HFFc6 (cell line): Measurements from ENCODE around the gene DIPK1A. TPM values are rescaled to one million over a fixed set of nuclear protein-coding genes. Genes with fewer than 3 reads are reported as not detected.

Experiments used
- DNase-seq: peaks from one replicate; pipeline ENCODE4 v3.0.0-alpha.2; 2018
- H3K27ac Mint-ChIP-seq: 2 replicates; pipeline ENCODE4 v1.8.0; 2020; ENCODE audit warnings: mild to moderate bottlenecking, mixed read lengths
- H3K27me3 Mint-ChIP-seq: 2 replicates; pipeline ENCODE4 v1.8.0; 2021; ENCODE audit warnings: mild to moderate bottlenecking, moderate library complexity, mixed read lengths; ENCODE audit not compliant: insufficient read depth
- H3K36me3 Mint-ChIP-seq: 2 replicates; pipeline ENCODE4 v1.8.0; 2021; ENCODE audit warnings: low read depth, mixed read lengths
- H3K4me1 Mint-ChIP-seq: 2 replicates; pipeline ENCODE4 v1.8.0; 2020; ENCODE audit warnings: low read depth, mixed read lengths
- H3K4me3 Mint-ChIP-seq: 2 replicates; pipeline ENCODE4 v1.8.0; 2020; ENCODE audit warnings: mild to moderate bottlenecking, moderate library complexity, mixed read lengths
- H3K9me3 Mint-ChIP-seq: 2 replicates; pipeline ENCODE4 v1.8.0; 2020; ENCODE audit warnings: mild to moderate bottlenecking, mixed read lengths
- total RNA-seq, 6 experiments: library from RNA; stranded (reverse); fragmentation: NEBNext Ultra II Directional; extraction: Animal tissue kit (Norgen Biotek cat#: 25700); gene quantifications; 2 replicates in 1 of 6; 3 replicates in 5 of 6; pipeline ENCODE4 v1.2.3, GENCODE V29; 2021
- TF ChIP-seq, protein P1 (sequence below): fragments of 200-600 bp; sonication (generic); IDR thresholded peaks from 2 replicates; pipeline ENCODE4 v1.5.0; 2021; ENCODE audit warnings: antibody characterized with exemption, mild to moderate bottlenecking

DIPK1A gene
- total RNA-seq, 6 experiments from 2014 or later: 18.9 to 24.5 (median 21.9) TPM

DNA sequence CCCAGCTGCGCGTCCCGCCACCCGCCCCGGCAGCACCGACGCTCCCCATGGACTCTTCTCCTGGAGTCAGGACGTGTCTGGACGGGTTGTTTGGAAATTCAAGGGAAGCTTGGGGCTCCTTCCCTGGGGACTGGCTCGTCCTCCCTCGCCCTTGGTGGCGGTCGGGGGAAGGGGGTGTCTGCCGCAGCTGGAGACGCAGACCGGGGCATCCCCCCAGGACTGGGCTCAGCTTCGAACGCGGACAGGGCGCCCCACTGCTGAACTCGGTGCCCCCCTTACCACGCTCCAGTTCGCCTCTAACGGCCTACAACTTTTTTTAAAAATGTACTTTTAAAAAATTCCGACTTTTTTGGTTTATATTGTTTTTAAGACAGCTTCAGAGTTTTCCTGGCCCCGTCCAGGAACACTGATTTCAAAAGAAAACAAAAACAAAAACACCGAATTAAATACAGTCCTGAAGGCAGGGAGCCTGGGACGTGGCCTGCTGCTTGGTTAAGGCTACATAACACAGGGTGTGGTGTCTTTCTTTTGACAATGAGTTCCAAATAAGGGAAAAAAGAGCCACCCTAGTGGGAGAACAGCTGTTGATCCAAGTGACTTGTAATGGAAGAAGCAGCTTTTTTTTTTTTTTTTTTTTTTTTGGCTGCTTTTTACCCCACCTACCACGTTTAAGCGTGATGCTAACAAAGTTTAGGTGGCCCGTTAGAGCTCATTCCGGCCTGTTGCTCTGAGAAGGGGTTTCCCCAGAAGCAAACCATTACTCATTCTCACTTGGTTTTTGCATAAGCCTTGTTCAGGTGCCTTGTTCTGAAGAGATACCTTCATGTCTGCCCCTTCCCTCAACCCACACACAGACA lies 862 bp upstream of the DIPK1A start:
- peak; percentile 67 for DNase-seq
- Mint-ChIP-seq H3K4me1 (peaks cover 25% of the 10 kb centered on the region), H3K27me3 (no peaks in the 10 kb centered on the region), H3K4me3 (no peak overlapping the region), H3K9me3 (no peaks in the 10 kb centered on the region), H3K36me3 (no peaks in the 10 kb centered on the region), H3K27ac (peak overlapping the region; percentile 83)
- TF ChIP-seq, protein P1, sequence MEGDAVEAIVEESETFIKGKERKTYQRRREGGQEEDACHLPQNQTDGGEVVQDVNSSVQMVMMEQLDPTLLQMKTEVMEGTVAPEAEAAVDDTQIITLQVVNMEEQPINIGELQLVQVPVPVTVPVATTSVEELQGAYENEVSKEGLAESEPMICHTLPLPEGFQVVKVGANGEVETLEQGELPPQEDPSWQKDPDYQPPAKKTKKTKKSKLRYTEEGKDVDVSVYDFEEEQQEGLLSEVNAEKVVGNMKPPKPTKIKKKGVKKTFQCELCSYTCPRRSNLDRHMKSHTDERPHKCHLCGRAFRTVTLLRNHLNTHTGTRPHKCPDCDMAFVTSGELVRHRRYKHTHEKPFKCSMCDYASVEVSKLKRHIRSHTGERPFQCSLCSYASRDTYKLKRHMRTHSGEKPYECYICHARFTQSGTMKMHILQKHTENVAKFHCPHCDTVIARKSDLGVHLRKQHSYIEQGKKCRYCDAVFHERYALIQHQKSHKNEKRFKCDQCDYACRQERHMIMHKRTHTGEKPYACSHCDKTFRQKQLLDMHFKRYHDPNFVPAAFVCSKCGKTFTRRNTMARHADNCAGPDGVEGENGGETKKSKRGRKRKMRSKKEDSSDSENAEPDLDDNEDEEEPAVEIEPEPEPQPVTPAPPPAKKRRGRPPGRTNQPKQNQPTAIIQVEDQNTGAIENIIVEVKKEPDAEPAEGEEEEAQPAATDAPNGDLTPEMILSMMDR: no peak; the same call in 1 of the 2 replicates

DNA sequence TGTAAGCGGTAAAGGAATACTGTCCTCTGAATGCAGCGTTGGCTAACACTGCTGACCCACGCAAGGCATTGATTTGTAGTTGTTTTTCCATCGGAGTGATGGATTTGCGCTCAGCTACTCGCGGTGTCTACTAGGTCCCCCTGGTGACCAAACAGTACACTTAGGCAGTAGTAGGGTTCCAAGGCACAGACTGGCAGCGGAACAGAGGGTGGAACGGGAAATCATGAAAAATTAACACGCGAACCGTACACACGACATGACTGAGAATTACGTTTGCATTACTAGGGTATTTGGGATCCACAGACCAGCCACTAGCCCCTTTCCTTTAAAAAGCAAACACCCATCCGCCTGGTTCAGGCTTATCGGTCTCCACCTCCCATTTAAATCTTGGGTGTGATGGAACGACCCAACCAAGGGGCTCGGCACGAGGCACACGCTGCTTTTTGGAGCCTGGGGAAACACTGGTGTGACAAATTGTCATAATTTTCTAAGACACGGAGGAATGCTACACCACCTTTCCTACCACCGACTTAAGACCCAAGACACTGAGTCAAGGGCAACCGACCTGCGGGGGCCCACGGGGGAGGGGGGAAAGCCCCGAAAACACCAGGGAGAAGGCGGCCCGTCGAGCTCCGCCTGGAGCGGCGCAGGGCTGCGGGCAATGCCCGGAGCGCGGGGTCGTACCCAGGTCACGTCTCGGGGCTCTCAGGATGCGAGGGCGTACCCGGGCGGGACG lies 699 bp downstream of the DIPK1A start:
- H3K4me1 Mint-ChIP-seq: peaks cover 39% of the 10 kb centered on the region
- no peaks in the 10 kb centered on the region for H3K36me3 Mint-ChIP-seq
- TF ChIP-seq, protein P1: peak; percentile 76
- H3K27ac Mint-ChIP-seq: peak overlapping the region; percentile 94
- H3K9me3 Mint-ChIP-seq: no peaks in the 10 kb centered on the region
- DNase-seq: peak; percentile 84
- H3K27me3 Mint-ChIP-seq: no peaks in the 10 kb centered on the region
- peak overlapping the region; percentile 95 for H3K4me3 Mint-ChIP-seq

DNA sequence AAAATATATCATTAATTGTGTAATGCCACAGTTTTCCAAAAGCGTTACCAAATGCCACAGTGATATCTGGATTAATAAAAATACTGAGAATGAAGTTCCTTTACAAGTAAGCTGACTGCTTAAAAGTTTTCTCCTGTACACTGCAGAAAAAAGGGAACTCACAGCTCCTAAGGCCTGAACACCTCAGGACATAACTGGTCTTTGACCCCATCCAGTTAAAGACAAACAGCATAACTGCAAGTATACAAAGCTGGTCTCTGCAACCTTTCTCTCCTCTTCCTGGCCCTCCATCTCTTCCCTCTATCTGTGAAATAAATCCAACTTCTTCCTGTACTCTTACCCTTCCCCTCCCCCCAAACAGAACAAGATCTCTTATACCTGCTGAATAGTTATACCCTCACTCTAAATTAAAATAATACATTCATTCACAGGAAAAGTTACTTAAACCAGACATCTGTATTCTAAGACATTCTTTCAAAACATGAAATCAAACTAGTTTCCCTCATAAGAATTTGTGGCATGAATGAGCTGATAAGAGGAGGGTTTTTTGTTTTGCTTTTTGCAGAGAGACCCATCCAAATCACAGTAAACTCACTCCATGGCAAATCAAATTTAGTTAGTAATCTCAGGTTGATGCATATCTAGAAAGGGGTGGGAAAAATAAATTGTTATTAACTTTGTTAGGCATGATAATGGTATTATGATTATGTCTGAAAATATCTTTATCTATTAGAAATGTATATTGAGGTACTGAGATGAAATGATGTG lies 2.9 kb downstream of the DIPK1A start:
- TF ChIP-seq, protein P1: no peak
- H3K4me1 Mint-ChIP-seq: peaks cover 41% of the 10 kb centered on the region
- H3K9me3 Mint-ChIP-seq: no peaks in the 10 kb centered on the region
- H3K27me3 Mint-ChIP-seq: no peaks in the 10 kb centered on the region
- no peak for DNase-seq
- H3K36me3 Mint-ChIP-seq: no peaks in the 10 kb centered on the region
- H3K27ac Mint-ChIP-seq: no peak overlapping the region
- no peak overlapping the region for H3K4me3 Mint-ChIP-seq

DNA sequence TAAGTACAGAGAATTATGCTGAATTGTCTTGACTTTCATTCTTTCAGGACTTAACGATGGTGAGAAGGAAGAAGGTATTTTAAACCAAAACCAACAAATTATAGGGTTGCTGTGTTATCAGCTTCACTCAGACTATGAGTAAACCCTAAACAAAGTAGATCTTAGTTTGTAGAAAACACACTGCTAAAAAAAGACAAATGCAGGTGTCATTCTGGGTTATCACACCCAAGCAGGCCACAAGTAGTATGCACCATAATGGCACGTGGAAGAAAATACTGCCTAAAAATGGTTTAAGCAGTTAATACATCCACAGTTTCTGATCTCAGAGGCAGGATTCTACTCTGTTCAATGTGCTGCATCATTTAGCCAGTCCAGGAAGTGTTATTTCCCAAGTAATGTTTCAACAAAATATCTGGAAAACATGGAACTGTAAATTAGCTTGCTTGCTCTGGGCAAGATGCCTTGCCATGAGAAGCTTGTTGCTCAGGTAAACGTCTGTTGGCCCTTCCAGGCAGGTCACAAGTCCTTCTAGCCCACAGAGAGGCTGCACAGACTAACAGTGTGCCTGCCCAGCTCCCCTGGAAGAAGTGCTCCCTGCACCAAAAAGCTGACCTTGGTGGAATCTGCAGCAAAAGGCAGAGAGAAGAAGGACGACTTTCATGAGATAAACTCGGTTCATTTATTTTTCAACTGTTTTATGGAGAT lies 4.1 kb downstream of the DIPK1A start:
- no peaks in the 10 kb centered on the region for H3K36me3 Mint-ChIP-seq
- no peaks in the 10 kb centered on the region for H3K9me3 Mint-ChIP-seq
- peaks cover 43% of the 10 kb centered on the region for H3K4me1 Mint-ChIP-seq
- TF ChIP-seq, protein P1: no peak
- no peaks in the 10 kb centered on the region for H3K27me3 Mint-ChIP-seq
- no peak for DNase-seq
- H3K27ac Mint-ChIP-seq: no peak overlapping the region
- H3K4me3 Mint-ChIP-seq: no peak overlapping the region
